B cell (primary cell): ENCODE data around the gene POU2F2. TPM values are rescaled to one million over a fixed set of nuclear protein-coding genes. Genes with fewer than 3 reads are reported as not detected.

Experiments used
- ATAC-seq: fragments of 200-7000 bp; cut with Tn5 transposase; one replicate; pipeline ENCODE4 v1.10.0; 2021; ENCODE audit warnings: low read depth, mild to moderate bottlenecking, moderate number of reproducible peaks, moderate library complexity
- CTCF ChIA-PET: fragments of 350-600 bp; sonication (Branson Sonifier 250); formaldehyde crosslinking; loops from one replicate; lab custom pipeline; 2021; ENCODE audit warnings: antibody characterized with exemption, inconsistent platforms; lab: Charles Lee
- POLR2A ChIA-PET: fragments of 350-600 bp; sonication (Branson Sonifier 250); formaldehyde crosslinking; loops from one replicate; lab custom pipeline; 2021; ENCODE audit warnings: antibody characterized with exemption; lab: Charles Lee
- DNase-seq: peaks from one replicate; pipeline ENCODE4 v3.0.0; 2013
- H2AFZ ChIP-seq: 2 replicates; pipeline ENCODE4 v1.6.1; 2012; ENCODE audit warnings: mild to moderate bottlenecking, low read depth, low read length; ENCODE audit not compliant: insufficient read depth, poor library complexity, severe bottlenecking
- H3K27ac ChIP-seq, 2 donors: 1 replicate in 1 of 2; 2 replicates in 1 of 2; pipeline ENCODE4 v1.5.1; 2012 to 2013; ENCODE audit warnings: low read length in 2 of 2, mild to moderate bottlenecking in 2 of 2, moderate library complexity in 1 of 2
- H3K27me3 ChIP-seq, 4 experiments: fragments of 200-600 bp in 1 of 4; sonication (generic) in 1 of 4; replicated peaks in 1 of 4; 1 replicate in 2 of 4; 2 replicates in 2 of 4; pipeline versions ENCODE4 v1.6.1 to v1.7.0; 2013 to 2016; ENCODE audit warnings: low read length in 3 of 4, mild to moderate bottlenecking in 2 of 4, mixed read lengths in 1 of 4, moderate library complexity in 1 of 4; ENCODE audit not compliant: insufficient read depth in 4 of 4, control insufficient read depth in 3 of 4; ENCODE audit errors: control extremely low read depth in 1 of 4
- H3K36me3 ChIP-seq, 2 experiments: replicated peaks in 1 of 2; 1 replicate in 1 of 2; 2 replicates in 1 of 2; pipeline versions ENCODE4 v1.6.1 to v1.7.1; 2013; ENCODE audit warnings: low read length in 1 of 2; ENCODE audit not compliant: insufficient read depth in 2 of 2, control insufficient read depth in 1 of 2; ENCODE audit errors: control extremely low read depth in 1 of 2, extremely low read depth in 1 of 2
- H3K4me1 ChIP-seq, 2 donors: fragments of 200-600 bp in 1 of 2; sonication (generic) in 1 of 2; 1 replicate in 1 of 2; 2 replicates in 1 of 2; pipeline versions ENCODE4 v1.5.1 to v1.6.1; 2013 to 2017; ENCODE audit warnings: low read length in 2 of 2; ENCODE audit not compliant: control insufficient read depth in 2 of 2, insufficient read depth in 2 of 2
- H3K4me2 ChIP-seq: replicated peaks from 2 replicates; pipeline ENCODE3; 2012; ENCODE audit warnings: mild to moderate bottlenecking, low read depth, low read length; ENCODE audit not compliant: poor library complexity, severe bottlenecking
- H3K4me3 ChIP-seq, 5 experiments: fragments of 200-600 bp in 1 of 5; sonication (generic) in 1 of 5; 1 replicate in 3 of 5; 2 replicates in 2 of 5; pipeline versions ENCODE4 v1.5.1 to v1.7.0; 2011 to 2016; ENCODE audit warnings: low read length in 4 of 5, mild to moderate bottlenecking in 4 of 5, low read depth in 2 of 5, control low read depth in 1 of 5, moderate library complexity in 1 of 5; ENCODE audit not compliant: insufficient read depth in 1 of 5; ENCODE audit errors: control extremely low read depth in 1 of 5, extremely low read depth in 1 of 5
- H3K79me2 ChIP-seq: fragments of 200-600 bp; sonication (generic); one replicate; pipeline ENCODE4 v1.6.0; 2016; ENCODE audit warnings: low read length; ENCODE audit not compliant: control insufficient read depth, insufficient read depth
- H3K9ac ChIP-seq: fragments of 200-600 bp; sonication (generic); 2 replicates; pipeline ENCODE4 v1.6.1; 2017; ENCODE audit warnings: mild to moderate bottlenecking, low read length, moderate library complexity
- H3K9me3 ChIP-seq, 3 donors: one replicate each; pipeline versions ENCODE4 v1.6.1 to v1.7.1; 2013; ENCODE audit warnings: low read length in 2 of 3; ENCODE audit not compliant: control insufficient read depth in 2 of 3, insufficient read depth in 1 of 3; ENCODE audit errors: control extremely low read depth in 1 of 3
- H4K20me1 ChIP-seq: 2 replicates; pipeline ENCODE4 v1.6.0; 2012; ENCODE audit warnings: mild to moderate bottlenecking, low read length; ENCODE audit not compliant: insufficient read depth, control insufficient read depth, poor library complexity, severe bottlenecking
- H3K27ac Mint-ChIP-seq: one replicate; pipeline ENCODE4 v1.8.0; 2021; ENCODE audit warnings: mixed read lengths
- H3K27me3 Mint-ChIP-seq: one replicate; pipeline ENCODE4 v1.8.0; 2021; ENCODE audit warnings: mixed read lengths
- H3K4me1 Mint-ChIP-seq: one replicate; pipeline ENCODE4 v1.8.0; 2021; ENCODE audit warnings: mixed read lengths
- H3K4me3 Mint-ChIP-seq: one replicate; pipeline ENCODE4 v1.8.0; 2021; ENCODE audit warnings: mixed read lengths
- H3K9me3 Mint-ChIP-seq: one replicate; pipeline ENCODE4 v1.8.0; 2022; ENCODE audit warnings: mixed read lengths; ENCODE audit not compliant: insufficient read depth
- CTCF ChIP-seq: fragments of 200-600 bp; IDR thresholded peaks from one replicate; pipeline ENCODE4 v1.8.0; 2022; ENCODE audit warnings: antibody characterized with exemption, mild to moderate bottlenecking
- EZH2 ChIP-seq: IDR thresholded peaks from 2 replicates; pipeline ENCODE4 v1.6.1; 2012; ENCODE audit warnings: borderline replicate concordance, low read depth, mild to moderate bottlenecking, moderate library complexity, low read length; ENCODE audit not compliant: insufficient read depth, poor library complexity, severe bottlenecking
- WGBS: methylation state at CpG from one replicate; pipeline ENCODE4 v1.1.5; 2013; ENCODE audit warnings: missing lambda C conversion rate; ENCODE audit not compliant: insufficient coverage; 5-methylcytosine and 5-hydroxymethylcytosine counted together
- intact Hi-C: fragments of 100-400 bp; cut with micrococcal nuclease; formaldehyde crosslinking; loops from one replicate; pipeline ENCODE4 v1.10.0; 2022
- polyA plus RNA-seq: library from polyadenylated mRNA; depleted of rRNA; stranded (reverse); fragments of >200 nt; gene quantifications from 2 replicates; pipeline ENCODE4 v1.2.3, GENCODE V29; 2012
- total RNA-seq, 2 donors: library from RNA; stranded (reverse); fragments of 120-200 nt in 1 of 2; gene quantifications; 1 replicate in 1 of 2; 2 replicates in 1 of 2; pipeline versions ENCODE4 v1.2.3 to v1.2.4, GENCODE V29; 2013 to 2022

Gene POU2F2
- total and polyA plus RNA-seq, 2 donors (not counting 1 experiment from before 2014, with no cell fraction given), result 152 to 170 TPM

GRCh38 chr19:42065511-42065910 lies 66.7 kb downstream of the POU2F2 start:
- Mint-ChIP-seq H3K9me3 (no peaks in the 10 kb centered on the region), H3K4me1 (no peaks in the 10 kb centered on the region), H3K27me3 (peaks cover 18% of the 10 kb centered on the region), H3K4me3 (no peak overlapping the region), H3K27ac (no peak overlapping the region)
- WGBS, result 100% methylated on average over 3 of the region's 9 CpGs
- no peak overlapping the region for H3K27ac ChIP-seq
- intact Hi-C loops, result no loop called here
- H3K9me3 ChIP-seq, result no peaks in the 10 kb centered on the region
- POLR2A ChIA-PET, result interaction anchor here (0.6 kb wide), 1 partner anchor 68 kb away, joined by 4 read pairs; no protein-coding TSS in a partner anchor
- H3K4me2 ChIP-seq, result no peak overlapping the region
- no peak for DNase-seq
- no peaks in the 10 kb centered on the region for H3K36me3 ChIP-seq
- no peak overlapping the region for H3K4me3 ChIP-seq
- H4K20me1 ChIP-seq, result no peaks in the 10 kb centered on the region
- no peaks in the 10 kb centered on the region for H3K79me2 ChIP-seq
- H2AFZ ChIP-seq, result no peak overlapping the region
- TF ChIP-seq CTCF (no peak), EZH2 (no peak)
- H3K9ac ChIP-seq, result no peak overlapping the region
- H3K27me3 ChIP-seq, result peaks cover 0 to 43% (median 23%) of the 10 kb centered on the region in 4 experiments
- no peak for ATAC-seq
- CTCF ChIA-PET, result interaction anchor here (1.0 kb wide), 1 partner anchor 30 kb away, joined by 4 read pairs; no protein-coding TSS in a partner anchor
- H3K4me1 ChIP-seq, result peaks cover 12 to 21% of the 10 kb centered on the region in 2 donors

GRCh38 chr19:42065051-42065450 lies 67.2 kb downstream of the POU2F2 start:
- no peaks in the 10 kb centered on the region for H4K20me1 ChIP-seq
- Mint-ChIP-seq H3K9me3 (no peaks in the 10 kb centered on the region), H3K27me3 (peaks cover 15% of the 10 kb centered on the region), H3K27ac (no peak overlapping the region), H3K4me3 (no peak overlapping the region), H3K4me1 (no peaks in the 10 kb centered on the region)
- intact Hi-C loops, result no loop called here
- CTCF ChIA-PET, result interaction anchor here (0.9 kb wide), 1 partner anchor 31 kb away, joined by 3 read pairs; no protein-coding TSS in a partner anchor
- H3K36me3 ChIP-seq, result no peaks in the 10 kb centered on the region
- no peaks in the 10 kb centered on the region for H3K9me3 ChIP-seq
- no peak overlapping the region for H3K9ac ChIP-seq
- no peaks in the 10 kb centered on the region for H3K79me2 ChIP-seq
- TF ChIP-seq EZH2, result no peak
- TF ChIP-seq CTCF, result no peak
- no peak for DNase-seq
- H3K4me1 ChIP-seq, result peaks cover 12 to 18% of the 10 kb centered on the region in 2 donors
- no peak overlapping the region for H2AFZ ChIP-seq
- H3K27ac ChIP-seq, result no peak overlapping the region
- no peak for ATAC-seq
- H3K4me3 ChIP-seq, result no peak overlapping the region
- POLR2A ChIA-PET, result interaction anchor here (0.6 kb wide), 1 partner anchor 68 kb away, joined by 4 read pairs; no protein-coding TSS in a partner anchor
- no peak overlapping the region for H3K4me2 ChIP-seq
- WGBS, result 97% methylated on average over 13 of the region's 13 CpGs
- H3K27me3 ChIP-seq, result peaks cover 0 to 38% (median 21%) of the 10 kb centered on the region in 4 experiments
